OCI-LY1 (cell line): Measurements from ENCODE around the gene JPT2.

Source experiments
- H2AFZ ChIP-seq: fragments of 200-600 bp; sonication (generic), shearing (Covaris generic); 2 replicates; pipeline ENCODE4 v1.6.0; 2014; ENCODE audit warnings: antibody characterized with exemption, mild to moderate bottlenecking, low read length
- H3F3A ChIP-seq: fragments of 200-600 bp; sonication (generic), shearing (Covaris generic); 2 replicates; pipeline ENCODE4 v1.6.0; 2014; ENCODE audit warnings: mild to moderate bottlenecking, antibody characterized with exemption, low read length, moderate library complexity; ENCODE audit not compliant: insufficient read depth
- H3K27ac ChIP-seq: fragments of 200-600 bp; sonication (generic); 2 replicates; pipeline ENCODE4 v1.5.1; 2014; ENCODE audit warnings: low read length, mixed run types, mild to moderate bottlenecking, low read depth; ENCODE audit not compliant: poor library complexity, severe bottlenecking
- H3K27me3 ChIP-seq: fragments of 200-600 bp; sonication (generic); 2 replicates; pipeline ENCODE4 v1.6.0; 2014; ENCODE audit warnings: antibody characterized with exemption, mild to moderate bottlenecking, low read length, moderate library complexity; ENCODE audit not compliant: insufficient read depth
- H3K36me3 ChIP-seq: fragments of 200-600 bp; sonication (generic); 2 replicates; pipeline ENCODE4 v1.6.1; 2014; ENCODE audit warnings: mild to moderate bottlenecking, antibody characterized with exemption, low read length, moderate library complexity, mixed read lengths; ENCODE audit not compliant: insufficient read depth
- H3K4me1 ChIP-seq: fragments of 200-600 bp; sonication (generic); 2 replicates; pipeline ENCODE4 v1.5.1; 2014; ENCODE audit warnings: mild to moderate bottlenecking, low read length, moderate library complexity; ENCODE audit not compliant: insufficient read depth, severe bottlenecking
- H3K4me2 ChIP-seq: fragments of 200-600 bp; sonication (generic), shearing (Covaris generic); 2 replicates; pipeline ENCODE4 v1.6.1; 2014; ENCODE audit warnings: low read length
- H3K4me3 ChIP-seq: fragments of 200-600 bp; sonication (generic); 2 replicates; pipeline ENCODE4 v1.5.1; 2014; ENCODE audit warnings: low read length, low read depth, mild to moderate bottlenecking, mixed read lengths; ENCODE audit not compliant: poor library complexity, severe bottlenecking
- H3K79me2 ChIP-seq: fragments of 200-600 bp; shearing (Covaris generic); 2 replicates; pipeline ENCODE4 v1.6.1; 2016; ENCODE audit warnings: mixed run types, low read length, mixed read lengths; ENCODE audit not compliant: insufficient read depth
- H3K9ac ChIP-seq: fragments of 200-600 bp; sonication (generic), shearing (Covaris generic); 2 replicates; pipeline ENCODE4 v1.6.1; 2014; ENCODE audit warnings: mild to moderate bottlenecking, low read length, mixed read lengths
- H3K9me2 ChIP-seq: fragments of 200-600 bp; sonication (generic), shearing (Covaris generic); 2 replicates; pipeline ENCODE4 v1.6.1; 2014; ENCODE audit warnings: low read depth, mild to moderate bottlenecking, low read length, mixed read lengths
- H3K9me3 ChIP-seq: fragments of 200-600 bp; shearing (Covaris generic); 2 replicates; pipeline ENCODE4 v1.6.1; 2014; ENCODE audit warnings: low read length, mixed read lengths
- H4K20me1 ChIP-seq: fragments of 200-600 bp; sonication (generic), shearing (Covaris generic); 2 replicates; pipeline ENCODE4 v1.6.0; 2016; ENCODE audit warnings: mild to moderate bottlenecking, low read length; ENCODE audit not compliant: insufficient read depth
- EZH2 ChIP-seq: fragments of 200-600 bp; sonication (generic), shearing (Covaris generic); IDR thresholded peaks from 2 replicates; pipeline ENCODE4 v1.8.0; 2017; ENCODE audit warnings: borderline replicate concordance, mixed run types, mild to moderate bottlenecking, antibody characterized with exemption, low read length, moderate library complexity, mixed read lengths
- TF ChIP-seq, protein P1 (sequence below): fragments of 200-600 bp; sonication (generic), shearing (Covaris generic); IDR thresholded peaks from 2 replicates; pipeline ENCODE4 v1.5.1; 2017; ENCODE audit warnings: mild to moderate bottlenecking, antibody characterized with exemption, low read length, moderate library complexity, mixed read lengths

JPT2 gene

GRCh38 chr16:1650131-1650530, 27.9 kb upstream of the JPT2 start:
- H3K4me1 ChIP-seq, result peaks cover 39% of the 10 kb centered on the region
- no peaks in the 10 kb centered on the region for H3K9me2 ChIP-seq
- H3K79me2 ChIP-seq, result no peaks in the 10 kb centered on the region
- H3F3A ChIP-seq, result no peaks in the 10 kb centered on the region
- H3K9ac ChIP-seq, result no peak overlapping the region
- H3K4me2 ChIP-seq, result no peak overlapping the region
- H3K9me3 ChIP-seq, result no peaks in the 10 kb centered on the region
- H3K27ac ChIP-seq, result no peak overlapping the region
- H3K36me3 ChIP-seq, result peaks cover 68% of the 10 kb centered on the region
- TF ChIP-seq, protein P1, sequence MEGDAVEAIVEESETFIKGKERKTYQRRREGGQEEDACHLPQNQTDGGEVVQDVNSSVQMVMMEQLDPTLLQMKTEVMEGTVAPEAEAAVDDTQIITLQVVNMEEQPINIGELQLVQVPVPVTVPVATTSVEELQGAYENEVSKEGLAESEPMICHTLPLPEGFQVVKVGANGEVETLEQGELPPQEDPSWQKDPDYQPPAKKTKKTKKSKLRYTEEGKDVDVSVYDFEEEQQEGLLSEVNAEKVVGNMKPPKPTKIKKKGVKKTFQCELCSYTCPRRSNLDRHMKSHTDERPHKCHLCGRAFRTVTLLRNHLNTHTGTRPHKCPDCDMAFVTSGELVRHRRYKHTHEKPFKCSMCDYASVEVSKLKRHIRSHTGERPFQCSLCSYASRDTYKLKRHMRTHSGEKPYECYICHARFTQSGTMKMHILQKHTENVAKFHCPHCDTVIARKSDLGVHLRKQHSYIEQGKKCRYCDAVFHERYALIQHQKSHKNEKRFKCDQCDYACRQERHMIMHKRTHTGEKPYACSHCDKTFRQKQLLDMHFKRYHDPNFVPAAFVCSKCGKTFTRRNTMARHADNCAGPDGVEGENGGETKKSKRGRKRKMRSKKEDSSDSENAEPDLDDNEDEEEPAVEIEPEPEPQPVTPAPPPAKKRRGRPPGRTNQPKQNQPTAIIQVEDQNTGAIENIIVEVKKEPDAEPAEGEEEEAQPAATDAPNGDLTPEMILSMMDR, result no peak
- no peak for TF ChIP-seq EZH2
- no peak overlapping the region for H3K4me3 ChIP-seq
- no peaks in the 10 kb centered on the region for H3K27me3 ChIP-seq
- H4K20me1 ChIP-seq, result no peaks in the 10 kb centered on the region
- H2AFZ ChIP-seq, result no peak overlapping the region

- Histone ChIP-seq H3K9me2 (no peaks in the 10 kb centered on the region), H4K20me1 (no peaks in the 10 kb centered on the region), H3K27me3 (no peaks in the 10 kb centered on the region), H3K36me3 (peaks cover 67% of the 10 kb centered on the region), H3F3A (no peaks in the 10 kb centered on the region), H3K4me2 (no peak overlapping the region), H2AFZ (no peak overlapping the region), H3K4me1 (peaks cover 29% of the 10 kb centered on the region), H3K4me3 (no peak overlapping the region), H3K79me2 (no peaks in the 10 kb centered on the region), H3K9me3 (no peaks in the 10 kb centered on the region), H3K27ac (peak overlapping the region; percentile 2), H3K9ac (no peak overlapping the region)
- TF ChIP-seq EZH2, result no peak
- TF ChIP-seq, protein P1, result no peak
Observed at GRCh38 chr16:1651094-1651973, 26.7 kb upstream of the JPT2 start.

- no peaks in the 10 kb centered on the region for H3F3A ChIP-seq
- H4K20me1 ChIP-seq, result no peaks in the 10 kb centered on the region
- no peak for TF ChIP-seq EZH2
- TF ChIP-seq, protein P1, result no peak
- H3K9me2 ChIP-seq, result no peaks in the 10 kb centered on the region
- peaks cover 65% of the 10 kb centered on the region for H3K36me3 ChIP-seq
- no peaks in the 10 kb centered on the region for H3K79me2 ChIP-seq
- no peak overlapping the region for H2AFZ ChIP-seq
- no peak overlapping the region for H3K4me2 ChIP-seq
- no peaks in the 10 kb centered on the region for H3K9me3 ChIP-seq
- H3K9ac ChIP-seq, result no peak overlapping the region
- peaks cover 23% of the 10 kb centered on the region for H3K4me1 ChIP-seq
- H3K27me3 ChIP-seq, result no peaks in the 10 kb centered on the region
- H3K4me3 ChIP-seq, result no peak overlapping the region
- H3K27ac ChIP-seq, result peak overlapping the region; percentile 2
Observed at GRCh38 chr16:1651974-1652312, 26.1 kb upstream of the JPT2 start.
